HG03354 (cell line): ENCODE results near the gene EEA1.
"Not testable (repeated sequence)": the region's sequence is repeated elsewhere in the genome, so short reads cannot be mapped to it uniquely, and the experiment has no call there.

Experiments
- ATAC-seq: cut with Tn5 transposase; IDR thresholded peaks from one replicate; pipeline ENCODE4 v1.9.1; 2021; ENCODE audit warnings: mild to moderate bottlenecking; ENCODE audit not compliant: unreplicated experiment, poor library complexity, severe bottlenecking

EEA1 gene

GRCh38 chr12:92928962-92929915, at the start of gene EEA1:
Gene EEA1, minus strand, starts transcription at chr12:92929295. Its CDS starts 229 bp downstream, at chr12:92929066.
- peak; percentile 87 for ATAC-seq

GRCh38 chr12:92978607-92979006, 49.5 kb upstream of the EEA1 start:
- no peak for ATAC-seq

GRCh38 chr12:92977326-92977725, 48.2 kb upstream of the EEA1 start:
- no peak for ATAC-seq

GRCh38 chr12:92974759-92975158, 45.7 kb upstream of the EEA1 start:
- ATAC-seq, result no peak

- ATAC-seq, result no peak
These were observed 44.5 kb upstream of the EEA1 start for GRCh38 chr12:92973614-92974013.

GRCh38 chr12:92971859-92972524, 42.9 kb upstream of the EEA1 start:
- no peak for ATAC-seq

GRCh38 chr12:92968176-92968813, 39.2 kb upstream of the EEA1 start:
- ATAC-seq, result no peak

- not testable (repeated sequence) for ATAC-seq
These were observed 35.3 kb upstream of the EEA1 start for GRCh38 chr12:92964378-92964777.

- no peak for ATAC-seq
These were observed 32.9 kb upstream of the EEA1 start for GRCh38 chr12:92961949-92962348.

GRCh38 chr12:92955997-92956663, 27.0 kb upstream of the EEA1 start:
- ATAC-seq, result no peak

- ATAC-seq, result no peak
These were observed 24.7 kb upstream of the EEA1 start for GRCh38 chr12:92953747-92954146.

GRCh38 chr12:92952394-92952793, 23.3 kb upstream of the EEA1 start:
- no peak for ATAC-seq

GRCh38 chr12:92951006-92951405, 21.9 kb upstream of the EEA1 start:
- no peak for ATAC-seq

GRCh38 chr12:92950011-92950410, 20.9 kb upstream of the EEA1 start:
- no peak for ATAC-seq

- ATAC-seq, result no peak
These were observed 20.4 kb upstream of the EEA1 start for GRCh38 chr12:92949466-92949865.

- ATAC-seq, result no peak
These were observed 18.6 kb upstream of the EEA1 start for GRCh38 chr12:92947589-92948215.

GRCh38 chr12:92945659-92946220, 16.6 kb upstream of the EEA1 start:
- no peak for ATAC-seq

- ATAC-seq, result peak; percentile 63
These were observed 14.6 kb upstream of the EEA1 start for GRCh38 chr12:92943482-92944250.
